CD4-positive, alpha-beta T cell treated with Interleukin-1 beta for 1 hour (primary cell): Measurements from ENCODE around the gene COL4A4.
"Not testable (repeated sequence)": the region's sequence is repeated elsewhere in the genome, so short reads cannot be mapped to it uniquely, and the experiment has no call there.

ENCODE experiments used
- DNase-seq, 2 donors: peaks; one replicate each; pipeline ENCODE4 v3.0.0-alpha.2; 2020 to 2022

COL4A4 gene

DNA sequence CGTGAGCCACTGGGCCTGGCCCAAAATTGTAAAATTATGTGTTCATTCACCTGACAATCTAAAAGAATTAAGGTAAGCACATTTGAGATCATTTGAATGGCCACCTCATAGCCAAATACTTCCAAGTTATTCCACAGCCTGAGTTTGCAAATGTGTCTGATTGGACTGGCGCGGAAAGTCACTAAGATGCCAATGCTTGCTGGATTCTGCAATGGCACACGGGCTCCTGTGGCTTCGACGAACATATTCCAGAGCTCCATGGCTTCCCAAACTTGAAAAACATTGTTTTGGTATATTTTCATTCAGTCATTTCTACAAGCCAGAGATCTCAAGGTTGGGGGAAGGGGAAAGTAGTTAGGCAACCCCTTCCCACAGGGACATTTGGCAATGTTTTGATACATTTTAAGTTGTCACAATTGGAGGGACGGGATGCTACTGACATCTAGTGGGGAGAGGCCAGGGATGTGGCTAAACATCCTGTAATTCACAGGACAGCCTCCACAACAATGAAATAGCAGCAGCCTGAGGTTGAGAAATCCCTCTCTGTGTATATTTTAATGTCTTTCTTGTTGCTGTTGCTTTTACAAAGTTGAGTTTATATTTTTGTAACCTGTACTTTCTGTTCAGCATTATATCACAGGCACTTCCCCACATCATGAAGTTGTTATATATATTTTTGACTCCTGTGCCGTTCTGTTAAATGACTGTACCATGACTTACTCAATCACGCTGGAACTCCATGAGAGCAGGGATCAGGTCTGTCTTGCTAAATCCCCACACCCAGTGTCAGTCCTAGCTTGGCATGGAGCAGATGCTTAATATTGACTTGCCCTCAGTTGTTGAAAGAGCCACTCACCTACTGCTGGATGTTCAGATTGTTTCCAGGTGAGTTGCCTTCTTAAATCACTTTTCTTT lies 56.9 kb downstream of the COL4A4 start:
- peak in 1 of 2 donors; percentile 37 for DNase-seq

GRCh38 chr2:227103583-227103982 lies 60.4 kb downstream of the COL4A4 start:
- no peak for DNase-seq

DNA sequence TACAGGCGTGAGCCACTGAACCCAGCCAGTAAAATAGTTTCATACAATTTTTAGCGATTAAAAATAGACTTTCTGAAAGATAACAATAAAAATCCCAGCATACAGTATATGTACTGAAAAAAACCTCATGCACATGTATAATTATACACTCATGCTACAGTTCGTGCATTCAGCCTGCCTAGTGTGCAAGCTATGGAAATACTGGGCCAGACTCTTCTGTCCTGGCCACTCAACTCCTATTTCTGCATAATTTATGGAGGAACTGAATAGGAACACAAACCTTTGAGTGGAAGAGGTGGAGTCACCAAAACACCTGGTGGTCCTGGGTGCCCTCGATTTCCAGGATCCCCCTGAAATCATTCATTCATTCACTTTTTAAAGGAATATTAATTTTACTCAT lies 64.7 kb downstream of the COL4A4 start:
- no peak for DNase-seq

GRCh38 chr2:227098162-227098515 lies 65.9 kb downstream of the COL4A4 start:
- no peak for DNase-seq

- DNase-seq: no peak
Observed at GRCh38 chr2:227097495-227098161, 66.4 kb downstream of the COL4A4 start.

DNA sequence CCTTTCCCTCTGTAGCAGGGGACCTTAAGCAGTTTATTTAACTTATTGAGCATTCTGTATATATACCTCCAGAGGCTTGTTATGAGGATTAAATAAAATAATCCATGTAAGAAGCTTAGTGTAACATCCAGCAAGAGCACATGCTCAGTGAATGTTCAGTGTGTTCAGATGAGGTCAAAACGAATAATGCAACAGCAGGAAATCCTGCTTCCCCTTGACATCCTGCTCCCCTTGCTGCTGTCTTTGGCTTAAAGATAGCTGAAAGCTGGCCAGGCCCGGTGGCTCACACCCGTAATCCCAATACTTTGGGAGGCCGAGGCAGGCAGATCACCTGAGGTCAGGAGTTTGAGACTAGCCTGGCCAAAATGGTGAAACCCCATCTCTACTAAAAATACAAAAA lies 68.7 kb downstream of the COL4A4 start:
- DNase-seq: no peak

DNA sequence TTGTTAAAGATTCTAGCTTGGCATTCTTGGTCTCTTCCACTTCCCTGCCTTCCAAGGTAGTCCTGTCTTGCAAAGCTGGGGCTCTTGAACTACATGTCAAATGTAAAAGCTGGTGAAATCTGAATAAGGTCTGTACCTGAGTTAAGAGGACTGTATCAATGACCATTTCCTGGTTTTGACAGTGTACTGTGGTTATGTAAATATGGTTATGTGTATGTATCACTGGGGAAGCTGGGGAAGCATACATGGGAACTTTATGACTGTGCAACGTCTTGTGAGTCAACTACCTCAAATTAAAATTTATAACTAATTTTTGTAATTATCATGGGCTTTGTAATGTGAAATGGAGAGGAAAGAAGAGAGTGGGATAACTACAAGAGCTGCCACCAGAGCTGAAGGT lies 81.7 kb downstream of the COL4A4 start:
- no peak for DNase-seq

DNA sequence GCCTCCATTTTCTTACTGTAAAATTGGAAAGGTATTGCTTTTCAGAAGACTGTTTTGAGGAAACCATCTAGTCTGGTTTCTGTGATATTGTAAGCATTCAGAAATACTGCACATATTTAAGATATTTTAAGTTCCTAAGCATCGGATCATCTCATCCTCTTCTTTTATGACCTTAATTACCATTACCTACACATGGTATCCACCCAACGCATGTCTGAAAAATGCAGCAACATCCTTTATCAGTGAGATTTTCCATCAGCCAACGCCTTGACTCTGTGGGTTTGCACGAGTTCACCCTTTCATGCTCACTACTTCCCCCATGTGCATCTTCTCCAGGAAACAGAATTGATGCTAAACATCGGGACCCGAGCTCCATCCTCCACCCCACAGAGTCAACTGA lies 84.3 kb downstream of the COL4A4 start:
- DNase-seq: no peak

DNA sequence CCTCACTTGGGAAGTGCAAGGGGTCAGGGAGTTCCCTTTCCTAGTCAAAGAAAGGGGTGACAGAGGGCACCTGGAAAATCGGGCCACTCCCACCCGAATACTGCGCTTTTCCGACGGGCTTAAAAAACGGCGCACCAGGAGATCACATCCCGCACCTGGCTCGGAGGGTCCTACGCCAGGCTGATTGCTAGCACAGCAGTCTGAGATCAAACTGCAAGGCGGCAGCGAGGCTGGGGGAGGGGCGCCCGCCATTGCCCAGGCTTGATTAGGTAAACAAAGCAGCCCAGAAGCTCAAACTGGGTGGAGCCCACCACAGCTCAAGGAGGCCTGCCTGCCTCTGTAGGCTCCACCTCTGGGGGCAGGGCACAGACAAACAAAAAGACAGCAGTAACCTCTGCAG lies 98.9 kb downstream of the COL4A4 start:
- DNase-seq: not testable (repeated sequence)

DNA sequence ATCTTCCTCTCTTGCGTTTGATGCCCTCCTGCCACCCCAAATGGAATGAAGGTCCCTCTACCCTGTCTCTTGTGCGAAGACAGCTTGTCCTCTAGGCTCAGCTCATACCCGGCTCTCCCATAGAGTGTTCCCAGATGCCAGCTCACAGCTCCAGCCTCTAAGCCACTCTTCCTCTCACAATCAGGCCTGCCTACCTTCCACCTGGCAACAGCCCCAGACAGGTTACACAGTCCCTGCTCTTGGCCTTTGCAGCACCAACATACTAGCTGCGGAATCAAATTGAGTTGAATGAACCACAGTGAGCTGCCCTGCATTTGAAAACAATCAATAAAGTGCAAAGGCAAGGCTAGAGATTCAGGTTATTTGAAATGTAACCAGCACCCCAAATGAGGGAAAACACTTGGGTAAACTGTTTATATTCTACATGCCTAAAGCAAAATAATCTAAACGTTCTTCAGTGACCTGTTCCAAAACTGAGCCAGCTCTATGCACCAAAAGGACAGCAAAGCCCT lies 105.1 kb downstream of the COL4A4 start:
- DNase-seq: no peak

DNA sequence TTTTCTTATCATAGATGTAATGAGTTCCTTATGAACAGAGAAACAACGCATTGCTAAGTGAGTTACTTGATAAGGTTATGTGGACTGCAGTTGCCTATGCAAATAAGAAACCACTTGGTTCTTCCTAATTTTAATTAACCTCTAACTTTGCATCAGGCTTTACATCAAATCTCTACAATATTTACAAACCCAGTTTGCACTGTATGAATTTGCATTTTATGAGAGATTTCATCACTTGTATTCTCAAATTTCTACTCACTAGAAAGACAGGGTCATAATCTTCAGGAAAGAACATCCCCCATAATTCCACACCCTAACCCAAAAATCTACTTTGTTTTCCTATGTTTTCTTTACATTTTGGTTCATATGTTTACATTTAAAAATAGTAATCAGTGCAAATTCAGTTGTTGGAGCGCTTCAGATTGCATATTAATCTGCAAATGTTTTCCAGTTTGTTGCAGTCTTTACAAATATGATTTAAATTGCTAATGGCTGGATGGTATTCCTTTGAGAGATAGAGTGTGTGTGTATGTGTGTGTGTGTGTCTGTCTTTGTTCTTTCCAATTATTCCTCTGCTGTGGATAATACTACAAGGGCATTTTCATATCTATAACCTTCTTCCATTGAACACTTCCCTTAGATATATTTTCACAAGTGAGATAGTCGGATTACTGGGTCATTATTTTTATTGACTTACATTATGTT lies 106.1 kb downstream of the COL4A4 start:
- DNase-seq: no peak

GRCh38 chr2:227057060-227057459 lies 106.9 kb downstream of the COL4A4 start:
- no peak for DNase-seq

DNA sequence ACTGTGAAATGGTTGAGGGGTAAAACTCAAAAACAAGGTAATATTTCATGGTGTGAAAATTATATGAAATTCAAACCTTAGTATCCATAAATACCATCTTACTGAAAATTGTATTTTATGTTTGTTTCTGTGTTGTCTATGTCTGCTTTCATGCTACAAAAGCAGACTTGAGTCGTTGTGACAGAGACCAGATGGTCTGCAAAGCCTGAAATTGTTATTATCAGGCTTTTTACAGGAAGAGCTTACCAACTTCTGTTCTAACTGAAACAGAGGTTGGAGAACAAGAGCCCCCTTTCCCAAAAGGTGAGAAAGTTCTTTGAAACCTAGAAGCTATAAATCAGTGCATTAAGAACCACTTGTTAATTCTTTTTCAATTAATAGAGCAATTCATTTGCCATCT lies 110.0 kb downstream of the COL4A4 start:
- DNase-seq: no peak

DNA sequence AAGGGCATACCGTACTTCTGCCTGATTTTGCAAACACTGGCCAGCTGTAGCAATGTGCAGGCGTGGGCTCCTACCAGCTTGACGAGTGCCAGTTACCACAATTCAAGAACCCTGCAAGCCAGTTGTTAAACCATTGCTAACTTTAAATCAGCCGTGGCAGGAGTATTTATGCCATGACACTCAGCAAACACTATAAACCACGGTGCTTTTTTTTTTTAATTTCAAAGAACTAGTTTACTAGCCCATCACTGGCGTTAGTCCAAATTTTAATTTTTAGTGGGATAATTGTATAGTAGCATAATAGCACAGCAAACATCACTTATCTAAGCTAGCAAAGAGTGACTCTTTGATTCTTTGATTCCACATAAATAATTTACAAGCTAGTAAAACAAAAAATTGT lies 111.1 kb downstream of the COL4A4 start:
- DNase-seq: no peak

- no peak for DNase-seq
Observed at GRCh38 chr2:227043981-227044380, 120.0 kb downstream of the COL4A4 start.

GRCh38 chr2:227038550-227039189 lies 125.3 kb downstream of the COL4A4 start:
- no peak for DNase-seq

GRCh38 chr2:227036527-227036926 lies 127.5 kb downstream of the COL4A4 start:
- DNase-seq: no peak

DNA sequence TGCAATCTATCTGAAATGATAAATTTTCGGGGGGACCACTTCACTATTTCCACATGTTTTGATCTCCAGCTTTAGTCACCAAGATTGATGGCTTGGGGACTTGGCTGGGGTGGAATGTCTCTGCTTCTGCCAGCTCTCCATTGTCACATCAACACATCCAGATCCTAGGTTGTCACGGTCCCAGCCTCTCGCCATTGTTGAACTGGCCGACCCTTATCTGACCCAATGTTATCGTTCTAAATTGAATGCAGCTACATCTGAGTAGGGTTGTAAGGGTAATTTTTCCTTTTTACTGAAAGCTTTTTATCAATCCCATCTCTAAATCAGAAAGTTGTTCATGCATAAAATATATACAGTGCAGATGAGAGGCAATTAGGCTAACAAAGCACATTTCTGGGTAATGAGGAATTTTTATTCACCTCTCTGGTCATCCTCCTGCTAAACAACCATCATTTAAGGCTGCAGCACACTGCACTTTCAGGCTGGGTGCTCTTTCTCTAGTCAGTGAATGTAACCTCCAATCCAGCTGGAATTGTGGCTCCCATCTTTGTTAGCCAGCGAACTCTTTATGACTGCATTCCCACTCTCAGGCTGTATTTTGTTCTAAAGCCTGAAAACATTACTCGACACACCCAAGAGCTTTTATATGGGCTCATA lies 128.2 kb downstream of the COL4A4 start:
- DNase-seq: no peak

DNA sequence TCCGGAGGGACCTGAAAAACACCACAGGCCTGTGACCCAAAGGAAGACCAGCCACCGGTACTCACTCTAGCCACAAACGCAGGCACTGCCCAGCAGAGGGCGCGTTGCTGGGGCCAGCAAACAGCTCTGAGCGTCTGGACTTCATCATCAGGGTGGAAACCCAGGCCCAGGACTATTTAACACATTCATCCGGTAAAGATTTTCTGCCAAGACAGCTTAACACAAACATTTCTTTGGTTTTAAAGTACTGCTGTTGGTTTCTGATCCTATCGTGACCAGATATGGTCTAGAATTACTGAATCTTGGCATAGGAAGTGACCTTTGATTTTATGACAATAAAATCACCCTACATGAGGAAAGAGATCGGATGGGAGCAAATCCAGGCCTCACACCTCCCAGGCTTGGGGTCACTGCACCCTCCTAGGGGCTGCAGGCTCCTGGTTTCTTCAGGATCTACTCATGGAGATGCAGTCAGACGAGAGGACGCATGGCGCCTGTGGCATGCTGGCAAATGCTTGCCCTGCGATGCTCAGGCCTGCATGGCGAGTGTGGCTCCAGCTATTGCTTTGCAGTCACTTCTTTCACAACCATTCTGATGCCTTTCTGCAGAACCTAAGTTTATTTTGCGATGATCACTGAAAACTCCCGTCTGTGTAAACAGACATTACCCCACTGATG lies 130.4 kb downstream of the COL4A4 start:
- peak in 1 of 2 donors; percentile 5 for DNase-seq

DNA sequence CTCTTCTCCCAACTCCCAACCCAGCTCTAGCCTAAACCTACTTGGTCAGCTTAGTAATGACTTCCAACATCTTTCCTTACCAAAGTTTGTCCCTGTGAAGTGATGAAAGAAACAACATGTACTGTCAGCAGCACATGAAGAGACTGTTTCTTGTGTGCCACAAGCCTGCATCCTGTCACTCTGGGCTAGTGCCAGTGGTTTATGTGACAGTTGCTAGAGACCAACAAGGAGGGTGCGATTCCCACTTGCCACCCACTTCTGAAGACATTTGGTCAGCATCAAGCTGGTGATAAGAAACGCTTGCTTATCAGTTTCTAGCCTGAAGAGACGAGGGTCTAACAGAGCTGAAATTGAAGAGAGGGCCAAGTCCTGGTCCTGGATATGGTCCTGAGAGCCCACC lies 132.6 kb downstream of the COL4A4 start:
- DNase-seq: no peak

DNA sequence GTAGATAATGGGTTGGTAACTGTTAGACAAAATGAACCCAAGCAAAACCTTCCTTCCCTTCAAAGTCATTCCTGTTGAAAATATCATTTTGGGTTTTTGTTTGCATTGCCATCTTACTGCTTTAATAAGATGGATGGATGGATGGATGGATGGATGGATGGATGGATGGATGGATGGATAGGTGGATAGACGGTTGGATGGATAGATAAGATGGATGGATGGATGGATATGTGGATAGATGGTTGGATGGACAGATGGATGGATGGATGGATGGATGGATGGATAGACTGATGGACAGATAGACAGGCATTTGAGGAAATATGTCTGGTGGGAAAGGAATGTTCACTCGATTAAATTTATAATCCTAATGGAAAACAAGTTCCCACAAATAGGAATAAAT lies 133.2 kb downstream of the COL4A4 start:
- DNase-seq: no peak
